H1 (cell line): ENCODE measurements around the gene COG4. TPM values are rescaled to one million over a fixed set of nuclear protein-coding genes. Genes with fewer than 3 reads are reported as not detected.

Experiments used
- polyA plus RNA-seq, 7 experiments: library from polyadenylated mRNA; depleted of rRNA in 3 of 7; stranded (reverse) in 5 of 7; unstranded in 2 of 7; fragments of >200 nt in 5 of 7; fragments of 200-250 nt in 2 of 7; gene quantifications; 1 replicate in 5 of 7; 2 replicates in 1 of 7; 4 replicates in 1 of 7; pipeline versions ENCODE4 v1.2.1 to v1.2.3, GENCODE V29; 2011 to 2013; ENCODE audit warnings: missing spikeins in 2 of 7, mixed read lengths in 2 of 7
- small RNA-seq: library from polyadenylated mRNA; stranded (forward); fragments of <200 nt; extraction: miRNeasy Mini kit (QIAGEN cat#:217004); gene quantifications from one replicate; pipeline ENCODE3, GENCODE V24; 2013; ENCODE audit not compliant: insufficient read depth
- total RNA-seq: library from RNA; stranded (reverse); fragmentation: NEBNext Ultra II Directional; extraction: Animal tissue kit (Norgen Biotek cat#: 25700); gene quantifications from 2 replicates; pipeline ENCODE4 v1.2.1, GENCODE V29; 2021

Gene COG4
- total and polyA plus RNA-seq, 2 of the 8 experiments (the other 6 are each of a cell fraction or from before 2014, with no cell fraction given), result 46.1 to 50.2 TPM

Small RNA genes lying within 50 kb of the gene (small RNA-seq; reads per million reads assigned to genes)
- gene RNU6-23P, result 7.4 reads per million, percentile 75 among the genes with 10 or more reads in this experiment
- not detected for gene RPS27P26
- gene SNORD111, result 77.3 reads per million, percentile 97 among the genes with 10 or more reads in this experiment
- 293 reads per million, percentile 98 among the genes with 10 or more reads in this experiment for gene SNORD111B

Other genes starting within 250 kb of the COG4 start
- 231 and 235 TPM in 2 replicates for gene AARS1, start 234.0 kb downstream of the COG4 start, total RNA-seq
- 130 and 164 TPM in 2 replicates for gene AARS1, start 234.0 kb downstream of the COG4 start, polyA plus RNA-seq (2011; rRNA removed)
- gene DDX19B, start 224.4 kb downstream of the COG4 start, total RNA-seq, result 42.7 and 46.6 TPM in 2 replicates
- 36.5 and 40.5 TPM in 2 replicates for gene DDX19B, start 224.4 kb downstream of the COG4 start, polyA plus RNA-seq (2011; rRNA removed)
- 50.3 and 50.8 TPM in 2 replicates for gene DDX19A, start 176.7 kb downstream of the COG4 start, total RNA-seq
- 27.9 and 30.7 TPM in 2 replicates for gene DDX19A, start 176.7 kb downstream of the COG4 start, polyA plus RNA-seq (2011; rRNA removed)
- 39.3 and 39.7 TPM in 2 replicates for gene ST3GAL2, start 84.5 kb downstream of the COG4 start, total RNA-seq
- 14.4 and 30.5 TPM in 2 replicates for gene ST3GAL2, start 84.5 kb downstream of the COG4 start, polyA plus RNA-seq (2011; rRNA removed)
- 3.4 and 4.6 TPM in 2 replicates for gene FCSK, start 69.0 kb downstream of the COG4 start, total RNA-seq
- gene FCSK, start 69.0 kb downstream of the COG4 start, polyA plus RNA-seq (2011; rRNA removed), result 5.1 and 5.5 TPM in 2 replicates
- gene SF3B3, start 262 bp upstream of the COG4 start, total RNA-seq, result 513 and 521 TPM in 2 replicates
- 241 and 261 TPM in 2 replicates for gene SF3B3, start 262 bp upstream of the COG4 start, polyA plus RNA-seq (2011; rRNA removed)
- 4.0 and 4.6 TPM in 2 replicates for gene IL34, start 123.0 kb upstream of the COG4 start, total RNA-seq
- gene IL34, start 123.0 kb upstream of the COG4 start, polyA plus RNA-seq (2011; rRNA removed), result 5.6 and 8.0 TPM in 2 replicates
- 34.2 and 36.7 TPM in 2 replicates for gene MTSS2, start 162.5 kb upstream of the COG4 start, total RNA-seq
- gene MTSS2, start 162.5 kb upstream of the COG4 start, polyA plus RNA-seq (2011; rRNA removed), result 23.3 and 33.8 TPM in 2 replicates